ENCODE data around the gene DDX21. TPM values are rescaled to one million over a fixed set of nuclear protein-coding genes. Genes with fewer than 3 reads are reported as not detected.
"Not testable (repeated sequence)": the region's sequence is repeated elsewhere in the genome, so short reads cannot be mapped to it uniquely, and the experiment has no call there.

The DDX21 gene
- total and polyA plus RNA-seq, 2 donors (not counting 1 experiment from before 2014, with no cell fraction given): 54.2 to 67.9 TPM

DNA sequence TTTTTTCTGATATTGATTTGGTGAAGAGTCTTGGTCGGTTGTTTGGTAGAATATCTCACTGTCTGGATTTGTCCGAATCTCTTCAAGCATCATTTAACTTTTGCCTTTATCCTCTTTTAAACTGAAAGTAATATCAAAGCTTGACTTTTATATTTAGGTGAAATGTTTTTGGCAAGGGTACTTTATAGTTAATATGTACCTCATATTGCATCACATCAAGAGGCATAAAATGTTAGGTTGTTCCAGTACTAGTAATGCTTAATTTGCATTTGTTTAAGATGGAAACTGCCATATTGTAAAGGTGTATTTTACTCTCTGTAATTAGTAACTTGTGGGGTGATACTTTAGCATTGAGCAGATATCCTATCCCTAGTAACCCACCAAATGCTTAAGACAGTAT, 17.1 kb upstream of the DDX21 start:
- Histone ChIP-seq H3K4me1 (ENCODE audit: control insufficient read depth, extremely low read depth, insufficient read depth, low read length) (no peaks in the 10 kb centered on the region), H3K4me2 (ENCODE audit: extremely low read depth, insufficient read depth, low read length) (no peak overlapping the region), H2AFZ (ENCODE audit: low read length) (no peak overlapping the region), H3K27me3 (ENCODE audit: control insufficient read depth, insufficient read depth, low read length) (no peaks in the 10 kb centered on the region), H3K36me3 (ENCODE audit: control insufficient read depth, insufficient read depth, low read length) (peaks cover 3% of the 10 kb centered on the region), H3K9me3 (ENCODE audit: control insufficient read depth, insufficient read depth, low read depth, low read length) (no peaks in the 10 kb centered on the region), H4K20me1 (ENCODE audit: control insufficient read depth, extremely low read depth, insufficient read depth, low read length) (no peaks in the 10 kb centered on the region), H3K79me2 (ENCODE audit: control insufficient read depth, insufficient read depth, low read length) (no peaks in the 10 kb centered on the region), H3K27ac (ENCODE audit: insufficient read depth, low read length) (no peak overlapping the region), H3K9ac (ENCODE audit: insufficient read depth, low read length) (no peak overlapping the region), H3K4me3 (replicated peaks in 1 of 4; ENCODE audit: control extremely low read depth in 1 of 4, insufficient read depth in 1 of 4, low read depth in 3 of 4, low read length in 4 of 4) (no peak overlapping the region)
- DNase-seq (ENCODE audit: low read depth in 2 of 2): no peak
- no peak for TF ChIP-seq EZH2 (IDR thresholded peaks at IDR 0.05; ENCODE audit: low read length, missing control alignments)
- TF ChIP-seq, protein P1, sequence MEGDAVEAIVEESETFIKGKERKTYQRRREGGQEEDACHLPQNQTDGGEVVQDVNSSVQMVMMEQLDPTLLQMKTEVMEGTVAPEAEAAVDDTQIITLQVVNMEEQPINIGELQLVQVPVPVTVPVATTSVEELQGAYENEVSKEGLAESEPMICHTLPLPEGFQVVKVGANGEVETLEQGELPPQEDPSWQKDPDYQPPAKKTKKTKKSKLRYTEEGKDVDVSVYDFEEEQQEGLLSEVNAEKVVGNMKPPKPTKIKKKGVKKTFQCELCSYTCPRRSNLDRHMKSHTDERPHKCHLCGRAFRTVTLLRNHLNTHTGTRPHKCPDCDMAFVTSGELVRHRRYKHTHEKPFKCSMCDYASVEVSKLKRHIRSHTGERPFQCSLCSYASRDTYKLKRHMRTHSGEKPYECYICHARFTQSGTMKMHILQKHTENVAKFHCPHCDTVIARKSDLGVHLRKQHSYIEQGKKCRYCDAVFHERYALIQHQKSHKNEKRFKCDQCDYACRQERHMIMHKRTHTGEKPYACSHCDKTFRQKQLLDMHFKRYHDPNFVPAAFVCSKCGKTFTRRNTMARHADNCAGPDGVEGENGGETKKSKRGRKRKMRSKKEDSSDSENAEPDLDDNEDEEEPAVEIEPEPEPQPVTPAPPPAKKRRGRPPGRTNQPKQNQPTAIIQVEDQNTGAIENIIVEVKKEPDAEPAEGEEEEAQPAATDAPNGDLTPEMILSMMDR (conservative IDR thresholded peaks at IDR 0.05 in 1 of 2, IDR thresholded peaks at IDR 0.05 in 1 of 2; ENCODE audit: low read depth in 1 of 2, low read length in 2 of 2): no peak

DNA sequence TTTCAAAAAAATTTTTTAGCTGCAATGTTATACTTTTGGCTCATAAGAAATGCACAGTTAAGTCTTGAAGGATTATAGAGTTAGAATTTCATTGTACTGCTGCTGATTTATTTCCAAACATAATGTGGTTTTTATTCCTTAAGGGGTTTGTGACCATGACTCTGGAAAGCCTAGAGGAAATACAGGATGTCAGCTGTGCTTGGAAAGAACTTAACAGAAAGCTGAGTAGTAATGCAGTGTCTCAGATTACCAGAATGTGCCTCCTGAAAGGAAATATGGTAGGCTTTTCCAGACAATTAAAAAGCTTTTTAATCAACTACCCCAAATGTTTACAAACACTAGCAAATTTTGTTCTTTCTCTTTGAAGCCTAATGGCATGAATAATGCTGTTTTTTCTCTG, 15.1 kb upstream of the DDX21 start:
- not testable (repeated sequence) for H3K36me3 ChIP-seq (ENCODE audit: control insufficient read depth, insufficient read depth, low read length); H3K27ac ChIP-seq (ENCODE audit: insufficient read depth, low read length); H3K9me3 ChIP-seq (ENCODE audit: control insufficient read depth, insufficient read depth, low read depth, low read length); H3K27me3 ChIP-seq (ENCODE audit: control insufficient read depth, insufficient read depth, low read length); H4K20me1 ChIP-seq (ENCODE audit: control insufficient read depth, extremely low read depth, insufficient read depth, low read length); H2AFZ ChIP-seq (ENCODE audit: low read length); H3K4me2 ChIP-seq (ENCODE audit: extremely low read depth, insufficient read depth, low read length); DNase-seq (ENCODE audit: low read depth in 2 of 2); H3K79me2 ChIP-seq (ENCODE audit: control insufficient read depth, insufficient read depth, low read length); H3K4me3 ChIP-seq (replicated peaks in 1 of 4; ENCODE audit: control extremely low read depth in 1 of 4, insufficient read depth in 1 of 4, low read depth in 3 of 4, low read length in 4 of 4); H3K4me1 ChIP-seq (ENCODE audit: control insufficient read depth, extremely low read depth, insufficient read depth, low read length); H3K9ac ChIP-seq (ENCODE audit: insufficient read depth, low read length)

DNA sequence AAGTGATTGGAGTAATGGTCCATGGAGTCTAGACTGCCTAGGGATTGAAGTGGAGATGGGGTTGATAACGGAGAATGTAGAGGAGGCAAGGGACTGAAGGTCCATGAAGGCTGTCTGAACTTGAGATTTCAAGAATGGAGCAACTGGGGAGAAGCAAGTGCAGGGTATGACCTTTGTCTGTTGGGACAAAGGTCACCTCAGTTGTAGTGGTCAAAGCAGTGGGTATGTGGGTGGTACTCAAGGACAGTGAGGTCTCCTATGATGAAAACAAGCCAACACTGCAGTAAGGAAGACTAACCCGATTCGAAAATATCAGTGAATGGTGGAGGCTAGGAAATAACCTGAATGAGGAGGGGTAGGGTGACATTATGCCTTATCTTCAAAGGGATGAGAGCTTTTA, 5.4 kb upstream of the DDX21 start:
- H2AFZ ChIP-seq (ENCODE audit: low read length): no peak overlapping the region
- DNase-seq (ENCODE audit: low read depth in 2 of 2): no peak
- H3K4me1 ChIP-seq (ENCODE audit: control insufficient read depth, extremely low read depth, insufficient read depth, low read length): no peaks in the 10 kb centered on the region

More for the DNA sequence above, 5.4 kb upstream of the DDX21 start:
- H3K4me3 ChIP-seq (replicated peaks in 1 of 4; ENCODE audit: control extremely low read depth in 1 of 4, insufficient read depth in 1 of 4, low read depth in 3 of 4, low read length in 4 of 4): no peak overlapping the region
- no peaks in the 10 kb centered on the region for H3K79me2 ChIP-seq (ENCODE audit: control insufficient read depth, insufficient read depth, low read length)
- no peak overlapping the region for H3K9ac ChIP-seq (ENCODE audit: insufficient read depth, low read length)
- no peaks in the 10 kb centered on the region for H3K9me3 ChIP-seq (ENCODE audit: control insufficient read depth, insufficient read depth, low read depth, low read length)
- H4K20me1 ChIP-seq (ENCODE audit: control insufficient read depth, extremely low read depth, insufficient read depth, low read length): no peaks in the 10 kb centered on the region
- peaks cover 3% of the 10 kb centered on the region for H3K36me3 ChIP-seq (ENCODE audit: control insufficient read depth, insufficient read depth, low read length)
- H3K27me3 ChIP-seq (ENCODE audit: control insufficient read depth, insufficient read depth, low read length): no peaks in the 10 kb centered on the region
- H3K4me2 ChIP-seq (ENCODE audit: extremely low read depth, insufficient read depth, low read length): no peak overlapping the region
- H3K27ac ChIP-seq (ENCODE audit: insufficient read depth, low read length): no peak overlapping the region
- TF ChIP-seq, protein P1 (conservative IDR thresholded peaks at IDR 0.05 in 1 of 2, IDR thresholded peaks at IDR 0.05 in 1 of 2; ENCODE audit: low read depth in 1 of 2, low read length in 2 of 2): no peak
- TF ChIP-seq EZH2 (IDR thresholded peaks at IDR 0.05; ENCODE audit: low read length, missing control alignments): no peak
